Lower leg skin (tissue), 4 donors: Measurements from ENCODE around the gene SSR2. TPM values are rescaled to one million over a fixed set of nuclear protein-coding genes. Genes with fewer than 3 reads are reported as not detected.

Experiments
- DNase-seq, 2 donors: peaks; one replicate each; pipeline ENCODE4 v3.0.0-alpha.2; 2019; ENCODE audit warnings: low spot score in 2 of 2
- H3K4me3 ChIP-seq: fragments of 200-600 bp; sonication (generic); 2 replicates; pipeline ENCODE4 v1.5.1; 2017; ENCODE audit warnings: mild to moderate bottlenecking, low read depth; ENCODE audit not compliant: poor library complexity, severe bottlenecking
- POLR2A ChIP-seq, 2 donors: fragments of 450-650 bp; IDR thresholded peaks; one replicate each; pipeline ENCODE4 v1.6.1; 2016 to 2017; ENCODE audit warnings: antibody characterized with exemption in 2 of 2, mild to moderate bottlenecking in 1 of 2, moderate library complexity in 1 of 2
- WGBS, 2 donors: methylation state at CpG; one replicate each; pipeline ENCODE4 v1.1.5; 2018; 5-methylcytosine and 5-hydroxymethylcytosine counted together
- intact Hi-C: fragments of 100-400 bp; cut with DNase I; formaldehyde crosslinking; loops from one replicate; pipeline ENCODE4 v1.15.0; 2023; ENCODE audit warnings: low total_unique reads
- total RNA-seq, 4 donors: library from RNA; depleted of rRNA; stranded (reverse); fragments of >200 nt; gene quantifications; one replicate each; pipeline ENCODE4 v1.1.0, GENCODE V29; 2016
- TF ChIP-seq, protein P1 (sequence below), 3 donors: fragments of 450-650 bp; IDR thresholded peaks; one replicate each; pipeline ENCODE4 v1.5.1; 2016; ENCODE audit warnings: antibody characterized with exemption in 3 of 3, mild to moderate bottlenecking in 3 of 3, moderate library complexity in 2 of 3

SSR2 gene
- total RNA-seq, 4 donors from 2014 or later = 113 to 215 (median 185) TPM

DNA sequence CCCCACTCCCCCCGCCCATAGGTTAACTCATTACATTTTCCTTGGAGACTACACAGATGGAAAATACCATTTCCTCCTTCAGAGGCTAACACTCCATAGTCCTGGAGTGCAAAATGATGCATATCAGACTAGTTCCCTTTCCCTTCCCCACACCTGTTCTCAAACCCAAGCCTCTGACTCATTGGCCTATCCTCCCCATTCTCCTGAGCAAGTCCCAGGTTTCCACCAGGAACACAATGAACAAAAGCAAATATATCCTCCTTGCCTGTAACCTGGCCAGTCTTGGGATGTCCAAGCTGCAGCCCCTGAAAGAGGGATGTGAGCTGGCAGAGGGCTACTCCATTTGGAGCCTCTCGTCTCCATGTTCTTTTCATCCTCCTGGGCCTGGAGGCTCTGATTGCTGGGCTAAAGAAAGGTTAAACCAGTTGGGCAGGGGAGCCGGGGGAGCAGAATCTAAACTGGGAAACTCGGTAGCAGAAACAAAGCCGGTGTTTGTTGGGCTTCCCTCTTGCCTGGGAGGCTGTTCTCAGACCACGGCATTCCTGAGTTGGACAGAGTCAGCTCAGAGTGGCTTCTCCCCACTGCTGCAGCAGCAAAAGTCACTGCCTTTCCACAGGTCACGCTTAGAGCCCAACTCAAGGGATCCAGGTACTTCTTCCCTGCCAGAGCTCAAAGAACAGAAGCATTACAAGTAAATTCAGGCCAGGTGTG, 13.9 kb downstream of the SSR2 start:
- no peak for DNase-seq
- 60 to 70% methylated on average over 7 of the region's 7 CpGs for WGBS, 2 donors
- no peak overlapping the region for H3K4me3 ChIP-seq
- intact Hi-C loops = no loop called here
- no peak for TF ChIP-seq POLR2A (IDR thresholded peaks at IDR 0.05)
- TF ChIP-seq, protein P1, sequence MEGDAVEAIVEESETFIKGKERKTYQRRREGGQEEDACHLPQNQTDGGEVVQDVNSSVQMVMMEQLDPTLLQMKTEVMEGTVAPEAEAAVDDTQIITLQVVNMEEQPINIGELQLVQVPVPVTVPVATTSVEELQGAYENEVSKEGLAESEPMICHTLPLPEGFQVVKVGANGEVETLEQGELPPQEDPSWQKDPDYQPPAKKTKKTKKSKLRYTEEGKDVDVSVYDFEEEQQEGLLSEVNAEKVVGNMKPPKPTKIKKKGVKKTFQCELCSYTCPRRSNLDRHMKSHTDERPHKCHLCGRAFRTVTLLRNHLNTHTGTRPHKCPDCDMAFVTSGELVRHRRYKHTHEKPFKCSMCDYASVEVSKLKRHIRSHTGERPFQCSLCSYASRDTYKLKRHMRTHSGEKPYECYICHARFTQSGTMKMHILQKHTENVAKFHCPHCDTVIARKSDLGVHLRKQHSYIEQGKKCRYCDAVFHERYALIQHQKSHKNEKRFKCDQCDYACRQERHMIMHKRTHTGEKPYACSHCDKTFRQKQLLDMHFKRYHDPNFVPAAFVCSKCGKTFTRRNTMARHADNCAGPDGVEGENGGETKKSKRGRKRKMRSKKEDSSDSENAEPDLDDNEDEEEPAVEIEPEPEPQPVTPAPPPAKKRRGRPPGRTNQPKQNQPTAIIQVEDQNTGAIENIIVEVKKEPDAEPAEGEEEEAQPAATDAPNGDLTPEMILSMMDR (IDR thresholded peaks at IDR 0.05) = no peak

DNA sequence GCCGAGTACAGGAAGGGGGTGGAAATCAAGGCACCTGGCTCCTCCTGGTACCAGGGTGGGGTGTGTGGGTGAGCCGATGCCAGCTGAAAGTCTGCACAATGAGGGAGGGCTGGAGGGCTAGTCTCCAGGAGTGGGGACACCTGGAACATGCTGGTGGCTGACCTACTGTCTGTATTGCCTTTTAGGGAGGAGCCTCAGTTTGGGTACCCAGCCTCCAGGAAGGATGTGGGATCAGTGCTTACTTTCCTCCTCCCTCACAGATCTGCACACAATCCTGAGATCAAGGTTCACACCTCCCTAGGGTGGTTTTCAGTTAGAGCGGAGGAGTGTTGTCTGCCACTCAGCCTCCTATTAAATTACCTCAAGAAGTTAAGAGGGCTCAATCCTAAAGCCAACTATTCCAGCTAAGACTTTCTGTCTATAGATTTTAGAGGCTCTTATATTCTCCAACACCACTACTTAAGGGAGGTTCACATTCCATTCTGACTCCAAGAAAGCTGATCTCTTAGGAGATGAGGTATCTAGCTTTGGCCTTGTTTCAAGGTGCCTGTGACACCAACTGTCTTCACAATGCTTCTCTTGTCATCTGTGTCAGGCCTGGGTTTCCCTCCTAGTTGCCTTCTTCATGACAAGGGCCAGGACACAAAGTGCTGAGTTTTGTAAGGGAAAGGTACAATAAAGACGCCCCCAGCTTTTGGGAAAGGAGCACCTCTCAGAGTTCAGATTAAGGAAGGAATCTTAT, 15.7 kb downstream of the SSR2 start:
- no peak for DNase-seq

DNA sequence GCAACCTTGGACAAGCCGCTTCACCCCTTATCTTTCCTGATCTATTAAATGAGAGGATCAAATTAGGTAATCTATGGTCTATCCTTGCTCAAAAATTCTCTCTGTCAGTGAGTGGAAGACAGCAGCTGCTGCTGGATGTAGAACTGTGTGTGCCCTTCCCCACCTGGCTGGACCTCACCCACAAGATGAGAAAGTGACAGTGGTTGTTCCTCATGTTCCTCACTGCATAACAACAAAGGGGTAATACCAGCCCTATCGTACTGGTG, 16.9 kb downstream of the SSR2 start:
- H3K4me3 ChIP-seq = no peak overlapping the region
- TF ChIP-seq, protein P1 (IDR thresholded peaks at IDR 0.05) = no peak
- WGBS, 2 donors = 37 to 70% methylated on average over 2 of the region's 2 CpGs
- DNase-seq = no peak
- intact Hi-C loops = no loop called here

More for the DNA sequence above, 15.7 kb downstream of the SSR2 start:
- intact Hi-C loops = no loop called here
- no peak for TF ChIP-seq POLR2A (IDR thresholded peaks at IDR 0.05)
- TF ChIP-seq, protein P1 (IDR thresholded peaks at IDR 0.05) = no peak
- no peak overlapping the region for H3K4me3 ChIP-seq
- 69 to 78% methylated on average over 4 of the region's 4 CpGs for WGBS, 2 donors

DNA sequence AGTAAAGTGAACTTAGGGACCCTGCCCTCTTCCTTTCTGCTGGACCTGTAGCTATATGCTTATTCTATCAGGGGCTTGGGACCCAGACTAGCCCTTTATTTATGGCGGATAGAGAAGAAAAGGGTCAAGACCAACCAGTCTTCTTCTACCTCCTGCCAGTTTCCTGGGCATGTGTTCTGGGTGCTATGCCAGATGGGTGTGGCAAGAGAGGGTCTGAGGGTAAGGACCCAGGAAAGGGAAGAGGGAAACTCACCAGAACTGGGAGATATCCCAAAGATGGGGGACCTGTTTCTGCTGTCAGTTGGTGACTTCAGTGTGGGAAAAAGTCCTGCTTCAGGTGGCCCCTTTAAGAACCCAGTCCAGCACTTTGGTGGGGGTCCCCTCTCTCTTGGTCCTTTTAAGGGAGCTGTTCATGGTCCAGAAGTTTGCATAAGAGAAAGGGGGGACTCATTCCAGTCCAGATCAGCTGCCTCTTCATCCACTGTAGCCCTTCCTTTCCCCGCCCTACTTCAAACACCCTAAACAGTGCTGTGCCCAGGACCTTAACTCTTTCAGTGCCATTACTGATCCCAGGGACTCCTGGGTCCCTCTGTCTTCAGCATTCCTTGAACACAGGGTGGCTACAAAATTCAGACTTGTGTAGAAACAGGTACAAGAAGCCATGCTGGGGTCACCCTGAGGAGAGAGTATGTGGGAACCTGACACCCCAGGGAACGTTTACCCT, 18.4 kb downstream of the SSR2 start:
- intact Hi-C loops = no loop called here
- TF ChIP-seq, protein P1 (IDR thresholded peaks at IDR 0.05) = no peak
- no peak for TF ChIP-seq POLR2A (IDR thresholded peaks at IDR 0.05)
- DNase-seq = no peak
- H3K4me3 ChIP-seq = no peak overlapping the region
- WGBS, 2 donors = 57 to 71% methylated on average over 3 of the region's 3 CpGs

DNA sequence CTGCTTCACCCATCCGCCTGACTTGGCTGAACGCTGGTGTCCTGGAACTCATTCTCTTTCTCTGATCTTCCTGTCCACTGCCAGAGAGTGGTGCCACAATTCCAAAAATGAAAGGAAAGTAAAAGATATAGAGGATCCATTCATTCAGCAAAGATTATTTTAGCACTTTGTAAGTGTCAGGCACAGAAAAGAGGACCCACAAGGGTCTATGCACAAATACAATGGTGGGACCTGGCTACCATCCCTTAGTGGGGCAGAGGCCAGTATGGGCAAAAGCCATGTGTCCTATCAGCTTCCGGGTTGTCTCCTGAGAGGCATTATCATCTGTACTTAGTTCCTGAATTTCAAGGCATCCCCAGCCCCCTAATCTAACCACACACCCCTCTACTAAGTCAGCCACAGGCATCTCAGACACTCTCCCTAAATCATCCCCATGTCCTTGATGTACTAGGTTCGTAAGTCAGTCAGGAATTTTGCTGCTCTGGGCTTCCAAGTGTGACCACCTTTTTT, 19.0 kb downstream of the SSR2 start:
- H3K4me3 ChIP-seq = no peak overlapping the region
- intact Hi-C loops = no loop called here
- no peak for DNase-seq
- WGBS, 2 donors = 49 to 52% methylated on average over 4 of the region's 4 CpGs
- TF ChIP-seq, protein P1 (IDR thresholded peaks at IDR 0.05) = no peak
- TF ChIP-seq POLR2A (IDR thresholded peaks at IDR 0.05) = no peak
